HG03575 (cell line): ENCODE data around the gene AHCYL1.

Experiments
- ATAC-seq: cut with Tn5 transposase; IDR thresholded peaks from one replicate; pipeline ENCODE4 v1.9.1; 2021; ENCODE audit not compliant: unreplicated experiment, insufficient number of reproducible peaks, low FRiP score; ENCODE audit errors: extremely low read depth

Gene AHCYL1

GRCh38 chr1:110055493-110056284 is 71.1 kb downstream of the AHCYL1 start:
- ATAC-seq: no peak

- no peak for ATAC-seq
These were observed 71.7 kb downstream of the AHCYL1 start for GRCh38 chr1:110056285-110056683.

GRCh38 chr1:110056776-110057175 is 72.2 kb downstream of the AHCYL1 start:
- no peak for ATAC-seq

GRCh38 chr1:110057963-110058518 is 73.5 kb downstream of the AHCYL1 start:
- ATAC-seq: no peak

DNA sequence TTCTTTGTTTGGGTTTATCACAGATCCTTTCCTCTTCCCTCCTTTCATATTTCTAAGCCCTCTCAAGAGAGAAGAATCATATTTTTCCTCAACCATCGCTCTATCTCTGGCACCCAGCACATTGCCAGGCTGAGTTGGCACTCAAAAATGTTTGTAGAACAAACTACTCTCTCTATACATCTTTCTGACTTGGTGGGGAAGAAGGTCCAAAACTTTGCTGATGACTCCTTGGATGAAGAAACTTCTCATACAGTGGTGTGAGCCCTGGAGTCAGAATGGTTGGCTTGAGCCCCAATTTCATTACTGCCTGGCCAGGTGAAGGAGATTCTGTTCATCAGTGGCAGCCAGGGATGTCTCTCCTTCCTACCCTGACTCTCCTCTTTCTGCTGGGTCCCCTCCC is 74.0 kb downstream of the AHCYL1 start:
- no peak for ATAC-seq

DNA sequence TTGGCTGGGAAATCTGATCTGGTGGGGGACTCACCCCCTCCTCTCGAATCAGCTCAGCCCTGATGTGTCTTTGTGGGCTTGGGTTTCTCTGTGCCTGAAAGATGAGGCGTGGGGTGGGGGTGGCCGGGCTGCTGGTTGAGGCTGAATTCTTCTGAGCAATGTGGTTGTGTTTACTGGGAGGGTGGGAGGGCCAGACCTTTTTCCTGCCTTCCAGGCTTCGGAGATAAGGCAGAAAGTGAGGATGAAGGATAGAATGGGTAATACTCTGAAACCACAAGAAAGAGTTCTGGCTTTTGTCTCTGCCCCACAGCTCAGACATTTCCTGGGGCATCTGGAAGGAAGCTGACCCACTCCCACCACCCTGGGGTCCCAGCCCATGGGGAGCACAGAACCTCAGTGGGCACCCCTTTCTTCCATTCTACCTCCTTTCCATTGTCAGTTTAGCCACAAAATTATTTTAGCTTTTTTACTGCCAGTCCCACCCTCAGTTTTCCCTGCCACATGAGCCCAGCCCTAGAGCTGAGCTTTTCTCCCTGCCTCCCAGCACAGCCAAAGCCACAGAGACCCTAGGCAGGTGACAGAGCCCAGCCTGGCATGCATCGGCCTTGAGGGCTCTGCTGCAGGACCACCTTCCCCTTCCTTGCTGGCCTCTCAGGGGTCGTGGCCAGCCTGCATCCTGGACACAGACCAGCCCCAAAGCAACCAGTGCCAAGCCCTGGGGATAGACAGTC is 74.7 kb downstream of the AHCYL1 start:
- no peak for ATAC-seq

- no peak for ATAC-seq
These were observed 75.6 kb downstream of the AHCYL1 start for GRCh38 chr1:110060034-110060661.

DNA sequence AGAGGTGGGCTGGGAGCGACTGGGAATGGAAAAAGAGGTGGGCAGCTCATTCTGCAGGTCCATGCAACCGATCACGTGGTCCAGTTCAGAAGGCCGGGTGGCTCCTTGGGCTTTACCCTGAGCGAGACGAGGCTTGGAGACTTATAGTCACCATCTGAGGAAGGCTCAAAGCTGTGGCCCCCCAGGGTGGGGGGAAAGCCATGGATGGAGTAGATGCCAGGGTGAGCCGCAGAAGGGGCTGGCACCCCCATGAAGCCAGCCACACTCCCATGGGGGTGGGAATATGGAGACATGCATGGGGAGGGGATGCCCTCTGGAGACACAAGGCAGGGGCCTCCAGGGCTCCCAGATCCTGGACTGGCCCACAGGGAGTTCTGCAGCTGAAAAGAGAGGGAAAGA is 76.1 kb downstream of the AHCYL1 start:
- no peak for ATAC-seq

DNA sequence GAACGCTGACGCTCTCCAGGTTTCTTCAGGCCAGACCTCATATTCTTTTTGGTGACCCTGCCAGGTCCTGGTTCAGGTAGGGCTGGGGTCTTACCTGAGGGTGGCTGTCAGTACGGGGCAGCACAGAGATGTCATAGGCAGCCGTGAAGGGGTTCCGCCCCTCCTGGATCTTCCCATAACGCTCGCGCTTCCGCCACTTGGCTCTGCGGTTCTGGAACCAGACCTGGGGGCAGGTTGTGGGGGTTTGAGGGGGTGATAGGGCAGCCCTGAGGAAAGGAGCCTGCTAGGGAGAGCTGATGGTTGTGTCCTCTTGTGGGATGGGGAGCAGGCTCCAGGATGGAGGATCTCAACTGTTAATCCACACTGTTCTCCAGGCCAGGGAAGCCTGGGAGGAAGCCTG is 76.8 kb downstream of the AHCYL1 start:
- ATAC-seq: no peak

DNA sequence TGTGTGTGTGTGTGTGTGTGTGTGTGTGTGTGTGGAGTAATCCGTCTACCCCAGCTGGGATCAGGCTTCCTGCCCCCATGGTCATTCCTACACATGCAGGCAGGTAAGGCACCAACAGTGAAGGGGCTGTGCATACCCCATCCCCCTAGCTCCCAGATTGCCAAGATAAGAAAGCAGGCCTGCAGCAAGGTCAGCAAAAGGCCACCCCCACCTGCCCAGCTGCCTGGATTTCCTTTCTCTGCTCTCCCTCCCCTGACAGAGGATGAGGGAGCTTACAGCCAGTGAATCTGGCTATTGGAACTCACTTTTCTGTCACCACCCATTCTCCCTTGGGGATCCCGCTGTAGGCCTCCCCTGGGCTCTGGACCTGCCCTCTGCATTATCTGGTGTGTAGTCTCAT is 78.0 kb downstream of the AHCYL1 start:
- no peak for ATAC-seq

DNA sequence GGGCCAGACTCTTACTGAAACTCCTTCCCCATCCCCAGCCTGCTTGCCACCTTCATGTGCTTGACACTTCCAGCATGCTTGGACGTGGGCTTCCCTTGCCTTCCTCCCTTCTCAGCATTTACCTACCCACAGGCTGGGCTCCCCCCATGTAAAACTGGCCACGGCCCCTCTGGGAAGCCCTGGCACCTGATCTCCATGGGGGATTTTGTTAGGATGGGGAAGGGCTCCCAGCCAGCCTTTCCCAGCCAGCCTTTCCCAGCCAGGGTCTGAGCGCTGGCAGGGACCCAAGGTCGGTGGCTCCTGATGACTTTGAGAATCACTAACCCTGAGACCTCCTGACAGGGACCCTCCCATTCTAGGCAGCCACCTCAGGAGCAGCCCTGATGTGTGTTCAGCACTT is 79.2 kb downstream of the AHCYL1 start:
- ATAC-seq: no peak

DNA sequence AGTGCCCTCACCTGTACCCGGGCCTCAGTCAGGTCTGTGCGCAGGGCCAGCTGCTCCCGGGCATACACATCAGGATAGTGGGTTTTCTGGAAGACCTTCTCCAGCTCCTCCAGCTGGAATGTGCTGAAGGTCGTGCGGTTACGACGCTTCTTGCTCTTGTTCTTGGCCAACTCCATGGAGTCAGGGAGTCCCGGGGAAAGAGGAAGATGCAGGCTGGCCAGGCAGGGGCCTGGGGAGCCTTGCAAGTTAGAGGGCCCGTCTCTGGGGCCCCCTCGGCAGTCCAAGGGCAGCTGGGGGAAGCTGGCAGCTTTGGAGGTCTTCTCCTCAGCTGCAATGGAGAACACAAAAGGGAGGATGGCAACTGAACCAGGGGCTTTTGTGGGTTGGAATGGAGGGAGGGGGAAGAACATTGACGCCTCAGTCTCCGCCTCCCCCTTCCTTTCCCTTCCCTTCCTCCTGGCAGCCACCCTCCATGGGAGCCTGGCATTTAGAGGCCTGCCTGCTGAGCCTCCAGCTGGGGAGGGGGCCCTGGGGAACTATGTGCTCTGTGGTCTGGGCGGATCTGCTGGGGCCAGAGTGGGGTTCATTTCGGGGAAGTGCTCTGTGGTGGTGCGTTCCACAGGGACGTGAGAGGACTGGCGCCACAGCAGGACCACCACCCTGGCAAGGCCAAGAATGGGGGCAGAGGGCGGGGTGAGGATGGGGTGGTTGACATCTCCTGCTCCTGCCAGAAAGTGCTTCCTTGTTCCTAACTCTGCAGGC is 80.2 kb downstream of the AHCYL1 start:
- no peak for ATAC-seq

DNA sequence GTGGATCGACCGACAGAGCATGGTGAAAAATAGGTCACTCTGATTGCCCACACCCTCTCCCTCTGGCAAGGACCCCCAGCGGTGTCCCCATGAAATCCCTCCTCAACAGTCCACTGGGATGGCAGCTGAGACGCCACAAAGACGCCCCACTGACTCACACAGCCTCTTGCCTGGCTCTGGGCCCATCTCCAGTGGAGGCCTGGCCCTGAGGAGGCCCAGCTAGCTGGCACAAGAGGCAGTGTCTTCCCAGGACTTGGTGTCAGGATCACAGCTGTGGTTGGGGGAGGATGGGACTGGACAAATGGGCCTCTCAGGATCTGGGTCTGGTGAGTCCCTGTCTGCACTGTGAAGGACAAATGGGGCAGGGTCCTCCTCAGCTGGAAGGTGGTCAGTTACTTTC is 81.3 kb downstream of the AHCYL1 start:
- no peak for ATAC-seq

GRCh38 chr1:110067479-110067892 is 82.9 kb downstream of the AHCYL1 start:
- no peak for ATAC-seq

DNA sequence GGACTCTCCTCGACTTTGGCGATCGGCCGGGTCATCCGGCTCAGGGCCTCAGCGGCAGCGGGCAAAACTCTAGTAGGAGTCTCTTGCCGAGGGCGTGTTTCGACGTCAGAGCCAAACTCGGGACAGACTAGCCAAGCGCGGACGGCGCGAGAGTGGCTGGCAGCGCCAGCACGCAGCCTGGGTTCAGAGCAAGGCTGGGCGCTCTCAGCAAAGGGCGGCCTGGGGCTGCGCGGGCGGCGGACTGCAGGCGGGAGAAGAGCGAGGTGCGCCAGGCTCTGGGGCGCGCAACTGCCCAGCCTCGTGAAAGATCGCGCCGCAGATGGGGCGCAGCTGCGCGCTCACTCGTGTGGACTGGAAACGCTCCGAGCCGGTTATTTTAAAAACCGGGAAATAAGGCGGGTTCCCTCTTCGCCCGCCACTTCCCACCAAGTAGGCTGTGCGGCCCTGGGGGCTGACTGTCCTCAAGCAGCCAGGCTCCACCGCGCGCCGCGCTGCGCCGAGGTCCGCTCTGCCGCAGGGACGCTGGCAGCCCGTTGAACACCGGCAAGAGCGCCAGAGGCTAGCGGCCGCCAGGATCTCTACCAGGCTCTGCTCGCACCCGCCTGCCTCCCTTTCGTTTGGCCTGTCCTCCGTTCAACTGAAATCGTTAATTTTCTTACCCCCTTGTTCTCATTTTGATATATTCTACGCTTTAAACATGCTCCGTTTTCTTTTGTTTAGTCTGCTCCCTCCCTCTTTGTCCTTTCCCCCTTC is 83.5 kb downstream of the AHCYL1 start:
- ATAC-seq: no peak

- ATAC-seq: no peak
These were observed 84.3 kb downstream of the AHCYL1 start for GRCh38 chr1:110068646-110069403.

DNA sequence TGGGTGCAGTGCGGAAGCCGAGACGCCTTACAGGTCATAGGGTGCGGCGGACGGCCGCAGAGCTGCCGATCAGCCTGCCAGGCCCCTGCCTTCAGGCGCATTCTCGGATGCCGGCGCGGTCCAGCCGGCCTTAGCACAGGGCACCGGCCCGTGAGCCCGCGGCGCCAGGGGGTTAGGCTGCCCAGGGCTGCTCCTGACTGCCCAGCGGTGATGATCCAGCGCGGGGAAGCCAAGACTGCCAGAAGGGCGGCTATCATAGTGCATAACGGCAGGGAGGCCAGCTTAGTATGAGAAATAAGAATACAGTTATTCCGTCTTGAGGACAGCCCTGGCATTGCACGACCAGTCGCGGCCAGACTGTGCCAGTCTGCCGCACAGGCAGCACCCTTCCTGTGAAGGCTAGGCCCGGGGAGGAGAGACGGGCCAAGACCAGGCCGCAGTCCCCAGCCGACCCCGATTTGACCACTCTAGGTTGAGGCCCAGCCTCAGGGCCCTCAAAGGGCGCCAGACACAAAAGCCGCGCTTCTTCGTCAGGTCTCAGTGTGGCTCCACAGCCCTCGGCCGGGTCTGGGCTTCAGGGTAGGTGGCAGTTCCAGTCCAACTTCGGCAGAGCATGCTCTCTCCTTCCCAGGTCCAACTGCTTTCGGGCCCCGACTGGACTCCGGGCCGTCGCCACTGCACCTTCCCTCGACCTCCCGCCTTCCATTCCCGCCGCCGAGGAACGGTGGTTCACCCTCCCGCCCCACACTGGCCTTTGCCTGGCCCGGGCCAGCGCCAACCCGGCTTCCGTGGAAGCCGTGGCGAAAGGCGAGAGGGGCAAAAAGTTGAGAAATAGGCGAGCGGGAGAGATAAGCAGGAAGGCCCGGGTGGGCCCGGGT is 85.1 kb downstream of the AHCYL1 start:
- no peak for ATAC-seq
